MM.1S (cell line): ENCODE data around the gene C19orf44.
"Not testable (repeated sequence)": the region's sequence is repeated elsewhere in the genome, so short reads cannot be mapped to it uniquely, and the experiment has no call there.

Experiments used
- EZH2 ChIP-seq: fragments of 300-600 bp; sonication (generic); optimal IDR thresholded peaks from 2 replicates; pipeline ENCODE3; 2017; ENCODE audit warnings: low read depth, mild to moderate bottlenecking, antibody characterized with exemption, low read length, mixed read lengths
- TF ChIP-seq, protein P1 (sequence below): fragments of 300-600 bp; sonication (generic); IDR thresholded peaks from 2 replicates; pipeline ENCODE4 v1.5.1; 2016; ENCODE audit warnings: antibody characterized with exemption, low read length, mixed read lengths

DNA sequence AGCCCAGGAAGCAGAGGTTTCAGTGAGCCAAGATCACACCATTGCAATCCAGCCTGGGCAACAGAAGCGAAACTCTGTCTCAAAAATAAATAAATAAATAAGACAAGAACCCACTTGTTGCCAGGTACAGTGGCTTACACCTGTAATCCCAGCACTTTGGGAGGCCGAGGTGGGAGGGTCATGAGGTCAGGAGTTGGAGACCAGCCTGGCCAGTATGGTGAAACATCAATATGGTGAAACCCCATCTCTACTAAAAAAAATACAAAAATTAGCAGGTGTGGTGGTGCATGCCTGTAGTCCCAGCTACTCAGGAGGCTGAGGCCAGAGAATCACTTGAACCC, 23.7 kb upstream of the C19orf44 start:
- TF ChIP-seq, protein P1, sequence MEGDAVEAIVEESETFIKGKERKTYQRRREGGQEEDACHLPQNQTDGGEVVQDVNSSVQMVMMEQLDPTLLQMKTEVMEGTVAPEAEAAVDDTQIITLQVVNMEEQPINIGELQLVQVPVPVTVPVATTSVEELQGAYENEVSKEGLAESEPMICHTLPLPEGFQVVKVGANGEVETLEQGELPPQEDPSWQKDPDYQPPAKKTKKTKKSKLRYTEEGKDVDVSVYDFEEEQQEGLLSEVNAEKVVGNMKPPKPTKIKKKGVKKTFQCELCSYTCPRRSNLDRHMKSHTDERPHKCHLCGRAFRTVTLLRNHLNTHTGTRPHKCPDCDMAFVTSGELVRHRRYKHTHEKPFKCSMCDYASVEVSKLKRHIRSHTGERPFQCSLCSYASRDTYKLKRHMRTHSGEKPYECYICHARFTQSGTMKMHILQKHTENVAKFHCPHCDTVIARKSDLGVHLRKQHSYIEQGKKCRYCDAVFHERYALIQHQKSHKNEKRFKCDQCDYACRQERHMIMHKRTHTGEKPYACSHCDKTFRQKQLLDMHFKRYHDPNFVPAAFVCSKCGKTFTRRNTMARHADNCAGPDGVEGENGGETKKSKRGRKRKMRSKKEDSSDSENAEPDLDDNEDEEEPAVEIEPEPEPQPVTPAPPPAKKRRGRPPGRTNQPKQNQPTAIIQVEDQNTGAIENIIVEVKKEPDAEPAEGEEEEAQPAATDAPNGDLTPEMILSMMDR: not testable (repeated sequence)
- not testable (repeated sequence) for TF ChIP-seq EZH2
